Small intestine (tissue), 7 donors: Measurements from ENCODE around the gene SH2B2. TPM values are rescaled to one million over a fixed set of nuclear protein-coding genes. Genes with fewer than 3 reads are reported as not detected.
"Not testable (repeated sequence)": the region's sequence is repeated elsewhere in the genome, so short reads cannot be mapped to it uniquely, and the experiment has no call there.

ENCODE experiments used
- DNase-seq, 2 donors: peaks; one replicate each; pipeline versions ENCODE4 v3.0.0 to v3.0.0-alpha.2; 2013
- FAIRE-seq: peaks from 2 replicates; lab custom pipeline; 2012; peaks lifted over from hg19 to GRCh38; lab: Jason Lieb, UNC
- H3K27ac ChIP-seq, 3 donors: one replicate each; pipeline ENCODE4 v1.5.1; 2013; ENCODE audit warnings: low read length in 2 of 3, mild to moderate bottlenecking in 2 of 3, control low read depth in 1 of 3, inconsistent platforms in 1 of 3, low read depth in 1 of 3, moderate library complexity in 1 of 3
- H3K27me3 ChIP-seq, 3 donors: one replicate each; pipeline ENCODE4 v1.6.1; 2013; ENCODE audit warnings: low read length in 3 of 3, inconsistent platforms in 1 of 3; ENCODE audit not compliant: control insufficient read depth in 3 of 3, insufficient read depth in 3 of 3
- H3K36me3 ChIP-seq, 3 donors: one replicate each; pipeline ENCODE4 v1.6.1; 2013; ENCODE audit warnings: low read length in 3 of 3, inconsistent platforms in 1 of 3, low read depth in 1 of 3, mild to moderate bottlenecking in 1 of 3, moderate library complexity in 1 of 3; ENCODE audit not compliant: control insufficient read depth in 3 of 3, insufficient read depth in 2 of 3
- H3K4me1 ChIP-seq, 3 donors: one replicate each; pipeline ENCODE4 v1.6.1; 2013; ENCODE audit warnings: low read length in 2 of 3, inconsistent platforms in 1 of 3, low read depth in 1 of 3, mild to moderate bottlenecking in 1 of 3, moderate library complexity in 1 of 3; ENCODE audit not compliant: control insufficient read depth in 3 of 3, insufficient read depth in 2 of 3
- H3K4me3 ChIP-seq, 3 donors: one replicate each; pipeline ENCODE4 v1.5.1; 2013; ENCODE audit warnings: low read length in 3 of 3, control low read depth in 1 of 3, inconsistent platforms in 1 of 3, low read depth in 1 of 3, mild to moderate bottlenecking in 1 of 3, moderate library complexity in 1 of 3
- H3K9me3 ChIP-seq, 2 donors: one replicate each; pipeline ENCODE4 v1.6.1; 2013; ENCODE audit warnings: low read depth in 1 of 2, low read length in 1 of 2; ENCODE audit not compliant: control insufficient read depth in 2 of 2, insufficient read depth in 1 of 2
- polyA plus RNA-seq, 4 donors: library from polyadenylated mRNA; stranded (reverse) in 3 of 4; unstranded in 1 of 4; fragments of 200-250 nt in 3 of 4; fragments of 120-200 nt in 1 of 4; gene quantifications; one replicate each; pipeline versions ENCODE4 v1.2.1 to v1.2.3, GENCODE V29; 2013
- donor health status: healthy with polysubstance abuse.
- donor health status: control.
- donor health status: control.
- donor health status: Bipolar disorder and iron deficiency.
- donor health status: healthy.

The SH2B2 gene
- polyA plus RNA-seq, 4 donors: 0.67 to 2.5 (median 1.6) TPM

- H3K9me3 ChIP-seq, FAIRE-seq, H3K36me3 ChIP-seq, DNase-seq, H3K27me3 ChIP-seq, H3K27ac ChIP-seq, H3K4me1 ChIP-seq, H3K4me3 ChIP-seq: not testable (repeated sequence)
Observed at GRCh38 chr7:102370038-102370437, 83.4 kb downstream of the SH2B2 start.

Other genes starting within 250 kb of the SH2B2 start
- gene SPDYE6, start 69.6 kb downstream of the SH2B2 start, polyA plus RNA-seq: 1 to 10 TPM in 1 of 4 donors, under 1 TPM in 1, not detected in 2; 0.09 to 3.3 TPM
- gene PRKRIP1, start 109.5 kb downstream of the SH2B2 start, polyA plus RNA-seq: 10 to 100 TPM; 17.5 to 28.1 (median 20.1) TPM
- 1 to 10 TPM in 3 of 4 donors, under 1 TPM in 1; 0.89 to 8.8 (median 5.4) TPM for gene ORAI2, start 146.7 kb downstream of the SH2B2 start, polyA plus RNA-seq
- gene ALKBH4, start 178.0 kb downstream of the SH2B2 start, polyA plus RNA-seq: 10 to 100 TPM in 1 of 4 donors, 1 to 10 TPM in 3; 6.7 to 10.1 (median 8.9) TPM
- gene LRWD1, start 178.1 kb downstream of the SH2B2 start, polyA plus RNA-seq: 10 to 100 TPM in 3 of 4 donors, 1 to 10 TPM in 1; 8.6 to 17.4 (median 13.5) TPM
- 100 to 1,000 TPM in 2 of 4 donors, 10 to 100 TPM in 2; 51.4 to 169 (median 110) TPM for gene POLR2J, start 192.1 kb downstream of the SH2B2 start, polyA plus RNA-seq
- 10 to 100 TPM; 14.2 to 58.4 (median 35.7) TPM for gene RASA4B, start 230.9 kb downstream of the SH2B2 start, polyA plus RNA-seq